NCI-H82 treated with DMSO at 0.1 percent for 48 hours (cell line): ENCODE results near the gene SORBS2.

Experiments
- DNase-seq: peaks from one replicate; lab custom pipeline; 2025; ENCODE audit not compliant: unreplicated experiment; lab: John Stamatoyannopoulos, UW

SORBS2 gene

GRCh38 chr4:185682236-185682635, 129.8 kb downstream of the SORBS2 start:
- no peak for DNase-seq

GRCh38 chr4:185681604-185682003, 130.4 kb downstream of the SORBS2 start:
- no peak for DNase-seq

- no peak for DNase-seq
These were observed 131.4 kb downstream of the SORBS2 start for GRCh38 chr4:185680617-185681016.

- DNase-seq, result no peak
These were observed 132.5 kb downstream of the SORBS2 start for GRCh38 chr4:185679523-185679922.

- DNase-seq, result no peak
These were observed 134.2 kb downstream of the SORBS2 start for GRCh38 chr4:185677637-185678314.

- DNase-seq, result no peak
These were observed 139.4 kb downstream of the SORBS2 start for GRCh38 chr4:185672618-185673017.

- DNase-seq, result no peak
These were observed 139.8 kb downstream of the SORBS2 start for GRCh38 chr4:185672151-185672550.

GRCh38 chr4:185671496-185671895, 140.5 kb downstream of the SORBS2 start:
- DNase-seq, result no peak

GRCh38 chr4:185671066-185671465, 140.9 kb downstream of the SORBS2 start:
- no peak for DNase-seq

GRCh38 chr4:185669288-185669687, 142.7 kb downstream of the SORBS2 start:
- DNase-seq, result no peak

GRCh38 chr4:185666156-185666555, 145.8 kb downstream of the SORBS2 start:
- DNase-seq, result no peak

GRCh38 chr4:185665655-185666054, 146.3 kb downstream of the SORBS2 start:
- DNase-seq, result no peak

- no peak for DNase-seq
These were observed 147.5 kb downstream of the SORBS2 start for GRCh38 chr4:185664481-185664880.

- no peak for DNase-seq
These were observed 149.8 kb downstream of the SORBS2 start for GRCh38 chr4:185662030-185662778.

- DNase-seq, result no peak
These were observed 151.7 kb downstream of the SORBS2 start for GRCh38 chr4:185660340-185660739.

- DNase-seq, result no peak
These were observed 154.3 kb downstream of the SORBS2 start for GRCh38 chr4:185657699-185658098.

GRCh38 chr4:185657183-185657582, 154.8 kb downstream of the SORBS2 start:
- DNase-seq, result no peak

- no peak for DNase-seq
These were observed 155.5 kb downstream of the SORBS2 start for GRCh38 chr4:185656467-185656931.

GRCh38 chr4:185654965-185655554, 156.9 kb downstream of the SORBS2 start:
- DNase-seq, result no peak

GRCh38 chr4:185654311-185654710, 157.7 kb downstream of the SORBS2 start:
- no peak for DNase-seq

GRCh38 chr4:185651851-185652250, 160.1 kb downstream of the SORBS2 start:
- no peak for DNase-seq

GRCh38 chr4:185651137-185651677, 160.8 kb downstream of the SORBS2 start:
- no peak for DNase-seq
